Measurements from ENCODE around the gene PRSS36. TPM values are rescaled to one million over a fixed set of nuclear protein-coding genes. Genes with fewer than 3 reads are reported as not detected.
"Not testable (repeated sequence)": the region's sequence is repeated elsewhere in the genome, so short reads cannot be mapped to it uniquely, and the experiment has no call there.

The PRSS36 gene
- total RNA-seq, 1 donor from 2014 or later: 3.5 TPM

DNA sequence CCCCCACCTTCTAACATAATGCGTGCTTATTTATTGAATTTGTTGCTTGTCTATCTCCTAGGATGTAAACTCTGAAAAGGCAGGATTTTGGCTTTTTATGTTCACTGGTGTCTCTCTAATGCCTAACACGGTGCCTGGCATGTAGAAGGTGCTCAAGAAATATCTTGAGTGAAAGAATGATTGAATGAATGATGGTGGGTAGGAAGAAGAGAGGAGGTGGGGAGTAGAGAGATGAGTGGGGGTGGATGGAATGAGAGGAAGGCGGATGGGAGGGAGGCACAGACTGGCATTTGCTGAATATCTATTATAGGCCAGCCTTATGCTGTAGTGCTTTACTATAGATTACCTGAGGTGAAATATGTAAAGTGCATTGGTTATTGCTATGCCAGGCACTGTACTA is 2.3 kb downstream of the PRSS36 start:
- DNase-seq (no peak), ATAC-seq (no peak)
- H3K9me3 ChIP-seq: no peaks in the 10 kb centered on the region
- intact Hi-C loops (cut with DNase I): no loop called here
- H3K4me1 ChIP-seq: no peaks in the 10 kb centered on the region
- no peak overlapping the region for H3K27ac ChIP-seq
- H3K4me3 ChIP-seq: no peak overlapping the region
- H3K36me3 ChIP-seq: no peaks in the 10 kb centered on the region
- peaks cover 8% of the 10 kb centered on the region for H3K27me3 ChIP-seq
- TF ChIP-seq, protein P1, sequence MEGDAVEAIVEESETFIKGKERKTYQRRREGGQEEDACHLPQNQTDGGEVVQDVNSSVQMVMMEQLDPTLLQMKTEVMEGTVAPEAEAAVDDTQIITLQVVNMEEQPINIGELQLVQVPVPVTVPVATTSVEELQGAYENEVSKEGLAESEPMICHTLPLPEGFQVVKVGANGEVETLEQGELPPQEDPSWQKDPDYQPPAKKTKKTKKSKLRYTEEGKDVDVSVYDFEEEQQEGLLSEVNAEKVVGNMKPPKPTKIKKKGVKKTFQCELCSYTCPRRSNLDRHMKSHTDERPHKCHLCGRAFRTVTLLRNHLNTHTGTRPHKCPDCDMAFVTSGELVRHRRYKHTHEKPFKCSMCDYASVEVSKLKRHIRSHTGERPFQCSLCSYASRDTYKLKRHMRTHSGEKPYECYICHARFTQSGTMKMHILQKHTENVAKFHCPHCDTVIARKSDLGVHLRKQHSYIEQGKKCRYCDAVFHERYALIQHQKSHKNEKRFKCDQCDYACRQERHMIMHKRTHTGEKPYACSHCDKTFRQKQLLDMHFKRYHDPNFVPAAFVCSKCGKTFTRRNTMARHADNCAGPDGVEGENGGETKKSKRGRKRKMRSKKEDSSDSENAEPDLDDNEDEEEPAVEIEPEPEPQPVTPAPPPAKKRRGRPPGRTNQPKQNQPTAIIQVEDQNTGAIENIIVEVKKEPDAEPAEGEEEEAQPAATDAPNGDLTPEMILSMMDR (IDR thresholded peaks at IDR 0.05): no peak

DNA sequence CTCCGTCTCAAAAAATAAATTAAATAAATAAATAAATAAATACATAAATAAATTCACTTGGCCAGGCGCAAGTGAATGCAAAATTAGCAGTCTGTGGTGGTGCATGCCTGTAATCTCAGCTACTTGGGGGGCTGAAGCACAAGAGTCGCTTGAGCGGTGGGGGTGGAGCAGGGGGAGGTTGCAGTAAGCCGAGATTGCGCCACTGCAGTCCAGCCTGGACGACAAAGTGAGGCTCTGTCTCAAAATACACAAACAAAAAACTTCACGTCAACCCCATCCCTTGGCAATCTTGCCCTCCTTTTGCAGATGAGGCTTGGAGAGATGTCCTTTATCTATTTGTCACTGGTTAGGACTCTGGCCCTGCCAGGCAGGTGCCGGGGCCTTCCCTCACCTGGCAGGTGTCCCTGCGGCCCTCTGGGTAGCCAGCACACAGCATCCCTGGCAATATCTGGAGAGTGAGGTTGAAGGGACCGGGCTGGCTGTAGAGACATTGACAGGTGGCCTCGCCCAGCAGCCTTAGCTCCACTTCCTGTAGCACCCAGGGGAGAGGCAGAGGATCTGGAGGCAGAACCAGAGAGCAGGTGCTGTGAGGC is 4.4 kb downstream of the PRSS36 start:
- intact Hi-C loops (cut with DNase I): no loop called here
- peaks cover 8% of the 10 kb centered on the region for H3K27me3 ChIP-seq
- TF ChIP-seq, protein P1 (IDR thresholded peaks at IDR 0.05): no peak
- no peak for ATAC-seq
- no peaks in the 10 kb centered on the region for H3K9me3 ChIP-seq
- no peak overlapping the region for H3K4me3 ChIP-seq
- H3K27ac ChIP-seq: no peak overlapping the region
- H3K36me3 ChIP-seq: no peaks in the 10 kb centered on the region
- no peak for DNase-seq
- peaks cover 12% of the 10 kb centered on the region for H3K4me1 ChIP-seq

DNA sequence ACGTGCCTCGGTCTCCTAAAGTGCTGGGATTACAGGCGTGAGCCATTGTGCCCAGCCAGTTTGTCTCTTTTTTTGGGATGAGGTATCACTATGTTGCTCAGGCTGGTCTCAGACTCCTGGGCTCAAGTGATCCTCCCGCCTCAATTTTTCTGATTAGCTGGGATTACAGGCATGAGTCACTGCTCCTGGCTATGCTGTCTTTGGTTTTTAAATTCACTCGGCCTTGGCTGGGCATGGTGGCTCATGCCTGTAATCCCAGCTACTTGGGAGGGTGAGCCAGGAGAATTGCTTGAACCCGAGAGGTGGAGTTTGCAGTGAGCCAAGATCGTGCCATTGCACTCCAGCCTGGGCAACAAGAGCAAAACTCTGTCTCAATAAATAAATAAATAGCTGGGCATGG is 5.4 kb downstream of the PRSS36 start:
- ATAC-seq; DNase-seq; H3K4me3 ChIP-seq; H3K27me3 ChIP-seq; H3K36me3 ChIP-seq; intact Hi-C loops (cut with DNase I); H3K27ac ChIP-seq; H3K9me3 ChIP-seq: not testable (repeated sequence)
- H3K4me1 ChIP-seq: peaks cover 12% of the 10 kb centered on the region

DNA sequence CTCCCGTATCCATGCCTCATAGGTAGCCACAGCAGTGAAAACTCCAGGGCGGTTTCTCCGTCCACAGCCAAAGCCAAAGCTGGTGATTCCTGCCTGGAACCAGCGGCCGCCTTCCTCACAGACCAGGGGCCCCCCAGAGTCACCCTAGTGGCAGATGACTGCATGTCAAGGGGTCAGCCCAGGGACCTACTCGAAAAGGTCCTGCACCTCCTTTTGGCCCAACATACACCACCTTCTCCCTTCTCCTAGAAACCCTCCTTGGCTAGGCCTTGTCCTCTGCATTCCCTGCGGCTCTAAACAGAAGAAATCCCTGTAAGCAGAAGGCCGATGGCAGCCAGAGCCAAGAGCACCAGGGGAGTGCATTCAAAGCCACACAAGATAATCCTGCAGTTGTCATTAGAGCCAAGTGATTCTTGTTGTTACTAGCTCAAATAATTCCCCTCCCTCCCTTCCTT is 6.1 kb downstream of the PRSS36 start:
- Histone ChIP-seq H3K4me3 (no peak overlapping the region), H3K4me1 (peaks cover 18% of the 10 kb centered on the region), H3K27me3 (peaks cover 8% of the 10 kb centered on the region), H3K27ac (no peak overlapping the region), H3K9me3 (no peaks in the 10 kb centered on the region), H3K36me3 (no peaks in the 10 kb centered on the region)
- ATAC-seq (no peak), DNase-seq (no peak)
- intact Hi-C loops (cut with DNase I): no loop called here
- TF ChIP-seq, protein P1 (IDR thresholded peaks at IDR 0.05): no peak

DNA sequence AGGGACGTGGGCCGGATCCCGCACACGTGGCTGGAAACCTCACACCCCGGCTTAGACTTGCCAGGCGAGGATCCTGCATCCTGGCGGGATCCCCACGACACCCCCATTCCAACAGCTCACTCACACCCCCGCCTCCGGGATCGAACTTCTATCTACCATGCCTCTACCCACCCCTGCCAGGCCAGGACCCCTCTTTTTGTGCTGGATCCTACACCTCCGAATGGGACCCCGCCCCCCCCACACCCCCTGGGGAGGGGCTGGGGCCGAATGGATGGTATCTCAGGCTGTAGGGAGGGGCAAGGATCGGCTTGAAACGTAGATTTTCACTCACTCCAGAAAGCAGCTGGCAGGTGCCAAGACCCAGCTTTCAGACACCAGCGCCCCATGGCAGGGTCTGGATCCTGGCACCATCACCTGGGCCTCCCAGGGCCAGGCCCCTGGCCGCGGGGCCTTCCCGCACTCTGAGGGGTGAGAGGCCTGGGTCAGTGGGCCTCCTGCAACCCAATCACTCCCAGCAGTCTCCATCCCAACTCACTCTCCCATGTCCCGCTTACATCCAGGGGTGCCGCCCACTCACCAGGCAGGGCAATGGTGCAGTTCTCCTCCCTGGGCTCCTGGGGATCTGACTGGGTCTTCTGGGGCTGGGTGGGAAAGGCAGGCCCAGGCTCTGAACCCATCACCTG is 6.7 kb downstream of the PRSS36 start:
- TF ChIP-seq, protein P1 (IDR thresholded peaks at IDR 0.05): no peak
- no peaks in the 10 kb centered on the region for H3K36me3 ChIP-seq
- DNase-seq (no peak), ATAC-seq (no peak)
- H3K4me3 ChIP-seq: peak overlapping the region; percentile 56
- H3K27me3 ChIP-seq: peaks cover 4% of the 10 kb centered on the region
- H3K4me1 ChIP-seq: peaks cover 18% of the 10 kb centered on the region
- peak overlapping the region; percentile 82 for H3K27ac ChIP-seq
- H3K9me3 ChIP-seq: no peaks in the 10 kb centered on the region
- intact Hi-C loops (cut with DNase I): no loop called here
